GM18951 (cell line): ENCODE measurements around the gene CNGA1.

ENCODE experiments used
- POLR2A ChIP-seq: IDR thresholded peaks from 4 replicates; pipeline ENCODE4 v1.6.1; 2011; ENCODE audit warnings: mild to moderate bottlenecking; ENCODE audit not compliant: insufficient read length, insufficient read depth; ENCODE audit errors: extremely low read depth
- in situ Hi-C: fragments of 300-500 bp; cut with MboI; formaldehyde crosslinking; loops from one replicate; pipeline ENCODE4 v1.12.0; 2022; ENCODE audit warnings: low sequenced_read_pairs, mixed read lengths, inconsistent platforms; ENCODE audit not compliant: unreplicated experiment

The CNGA1 gene

DNA sequence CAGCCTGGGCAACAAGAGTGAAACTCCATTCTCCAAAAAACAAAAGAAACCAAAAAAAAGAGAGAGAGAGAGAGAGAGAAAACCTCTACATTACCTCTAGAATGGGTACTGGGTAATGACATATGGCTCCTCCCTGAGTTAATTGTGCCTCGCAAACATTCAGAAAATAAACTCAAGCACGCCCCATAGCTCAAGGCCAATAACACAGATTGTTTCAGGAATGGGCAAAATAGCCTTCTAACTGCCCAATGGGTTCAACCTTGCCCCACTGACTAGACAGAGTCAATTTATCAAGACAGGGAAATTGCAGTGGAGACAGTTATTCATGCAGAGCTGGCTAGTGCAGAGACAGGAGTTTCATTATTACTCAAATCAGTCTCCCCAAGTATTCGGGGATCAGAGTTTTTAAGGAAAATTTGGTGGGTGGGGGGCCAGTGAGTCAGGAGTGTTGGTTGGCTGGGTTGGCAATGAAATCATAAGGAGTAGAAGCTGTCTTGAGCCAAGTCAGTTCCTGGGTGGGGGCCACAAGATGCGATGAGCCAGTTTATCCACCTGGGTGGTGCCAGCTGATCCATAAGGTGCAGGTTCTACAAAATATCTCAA is 25.2 kb upstream of the CNGA1 start:
- TF ChIP-seq POLR2A, result no peak
- in situ Hi-C loops, result no loop called here

GRCh38 chr4:48039561-48039960 is 23.1 kb upstream of the CNGA1 start:
- in situ Hi-C loops, result no loop called here
- TF ChIP-seq POLR2A, result no peak

- no peak for TF ChIP-seq POLR2A
- in situ Hi-C loops, result no loop called here
These were observed 22.2 kb upstream of the CNGA1 start for GRCh38 chr4:48038666-48039065.

GRCh38 chr4:48037117-48037462 is 20.6 kb upstream of the CNGA1 start:
- no peak for TF ChIP-seq POLR2A
- in situ Hi-C loops, result no loop called here

GRCh38 chr4:48035952-48036351 is 19.5 kb upstream of the CNGA1 start:
- in situ Hi-C loops, result no loop called here

GRCh38 chr4:48033825-48034413 is 17.4 kb upstream of the CNGA1 start:
- in situ Hi-C loops, result no loop called here
- TF ChIP-seq POLR2A, result no peak

More at GRCh38 chr4:48035952-48036351, 19.5 kb upstream of the CNGA1 start:
- no peak for TF ChIP-seq POLR2A

GRCh38 chr4:48033412-48033811 is 16.9 kb upstream of the CNGA1 start:
- in situ Hi-C loops, result no loop called here
- TF ChIP-seq POLR2A, result no peak

- in situ Hi-C loops, result no loop called here
- no peak for TF ChIP-seq POLR2A
These were observed 16.2 kb upstream of the CNGA1 start for GRCh38 chr4:48032721-48033120.

DNA sequence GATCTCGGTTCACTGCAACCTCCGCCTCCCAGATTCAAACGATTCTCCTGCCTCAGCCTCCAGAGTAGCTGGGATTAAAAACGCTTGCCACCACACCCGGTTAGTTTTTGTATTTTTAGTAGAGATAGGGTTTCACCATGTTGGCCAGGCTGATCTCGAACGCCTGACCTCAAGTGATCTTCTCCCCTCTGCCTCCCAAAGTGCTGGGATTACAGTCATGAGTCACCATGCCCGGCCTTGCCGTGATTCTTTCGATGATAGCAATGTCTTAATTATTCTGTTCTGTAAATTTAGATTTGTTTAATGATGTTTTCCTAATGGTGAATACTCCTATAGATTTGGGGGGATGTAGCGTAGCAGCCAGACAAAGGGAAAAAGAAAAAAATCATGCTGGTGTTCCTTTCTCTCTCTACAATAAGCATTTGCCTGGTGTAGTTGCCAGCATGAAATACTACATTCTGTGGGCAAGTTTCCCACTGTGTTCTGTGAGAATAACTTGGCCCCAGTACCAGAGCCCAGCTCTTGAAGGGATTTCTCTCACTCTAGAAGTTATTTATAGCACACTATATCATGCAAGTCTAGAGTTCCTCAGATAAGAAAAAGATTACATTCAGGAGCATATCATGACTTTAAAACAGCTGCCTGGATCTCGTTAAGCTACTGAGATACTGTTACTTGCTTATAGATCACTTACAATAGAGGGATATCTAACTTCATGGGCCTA is 15.5 kb upstream of the CNGA1 start:
- no peak for TF ChIP-seq POLR2A
- in situ Hi-C loops, result no loop called here

GRCh38 chr4:48030470-48030869 is 14.0 kb upstream of the CNGA1 start:
- in situ Hi-C loops, result no loop called here
- no peak for TF ChIP-seq POLR2A

- no peak for TF ChIP-seq POLR2A
- in situ Hi-C loops, result no loop called here
These were observed 12.2 kb upstream of the CNGA1 start for GRCh38 chr4:48028696-48029095.

DNA sequence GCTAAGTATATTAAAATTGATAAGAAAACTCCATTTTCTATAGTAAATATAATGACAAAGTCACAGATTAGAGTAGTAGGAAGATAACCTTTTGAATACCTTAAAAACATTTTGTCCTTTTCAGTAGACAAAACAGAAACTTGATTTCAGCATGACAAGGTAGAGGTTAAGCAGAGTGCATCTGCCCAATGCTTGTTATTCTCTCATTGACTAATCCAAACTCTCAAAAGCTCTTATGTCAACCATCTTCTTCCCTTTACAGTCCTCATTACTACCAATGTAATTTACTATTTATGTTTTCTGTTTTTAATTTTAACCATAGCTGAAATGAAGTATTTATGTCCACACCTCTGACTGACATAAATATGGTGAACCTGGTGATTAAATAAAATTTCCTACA is 11.2 kb upstream of the CNGA1 start:
- TF ChIP-seq POLR2A, result no peak
- in situ Hi-C loops, result no loop called here

- in situ Hi-C loops, result no loop called here
- no peak for TF ChIP-seq POLR2A
These were observed 8.5 kb upstream of the CNGA1 start for GRCh38 chr4:48025005-48025404.

- no peak for TF ChIP-seq POLR2A
These were observed 8.0 kb upstream of the CNGA1 start for GRCh38 chr4:48024522-48024921.

More at GRCh38 chr4:48024522-48024921, 8.0 kb upstream of the CNGA1 start:
- in situ Hi-C loops, result no loop called here
